ENCODE data around the gene FCF1. TPM values are rescaled to one million over a fixed set of nuclear protein-coding genes. Genes with fewer than 3 reads are reported as not detected.

FCF1 gene
- polyA plus RNA-seq, 1 experiment = 78.5 TPM

- Histone ChIP-seq H3K27me3 (ENCODE audit: control insufficient read depth, insufficient read depth, low read length) (no peaks in the 10 kb centered on the region), H3K9me3 (ENCODE audit: control insufficient read depth, insufficient read depth, low read length) (peaks cover 4% of the 10 kb centered on the region; the same call in 1 of the 2 replicates), H3K4me3 (ENCODE audit: low read depth, low read length) (no peak overlapping the region), H3K27ac (ENCODE audit: low read depth, low read length) (no peak overlapping the region)
- POLR2A ChIA-PET = no interaction called here
- DNase-seq (ENCODE audit: low read depth, low spot score) = no peak
- CTCF ChIA-PET = no interaction called here
- TF ChIP-seq, protein P1, sequence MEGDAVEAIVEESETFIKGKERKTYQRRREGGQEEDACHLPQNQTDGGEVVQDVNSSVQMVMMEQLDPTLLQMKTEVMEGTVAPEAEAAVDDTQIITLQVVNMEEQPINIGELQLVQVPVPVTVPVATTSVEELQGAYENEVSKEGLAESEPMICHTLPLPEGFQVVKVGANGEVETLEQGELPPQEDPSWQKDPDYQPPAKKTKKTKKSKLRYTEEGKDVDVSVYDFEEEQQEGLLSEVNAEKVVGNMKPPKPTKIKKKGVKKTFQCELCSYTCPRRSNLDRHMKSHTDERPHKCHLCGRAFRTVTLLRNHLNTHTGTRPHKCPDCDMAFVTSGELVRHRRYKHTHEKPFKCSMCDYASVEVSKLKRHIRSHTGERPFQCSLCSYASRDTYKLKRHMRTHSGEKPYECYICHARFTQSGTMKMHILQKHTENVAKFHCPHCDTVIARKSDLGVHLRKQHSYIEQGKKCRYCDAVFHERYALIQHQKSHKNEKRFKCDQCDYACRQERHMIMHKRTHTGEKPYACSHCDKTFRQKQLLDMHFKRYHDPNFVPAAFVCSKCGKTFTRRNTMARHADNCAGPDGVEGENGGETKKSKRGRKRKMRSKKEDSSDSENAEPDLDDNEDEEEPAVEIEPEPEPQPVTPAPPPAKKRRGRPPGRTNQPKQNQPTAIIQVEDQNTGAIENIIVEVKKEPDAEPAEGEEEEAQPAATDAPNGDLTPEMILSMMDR (IDR thresholded peaks at IDR 0.05; ENCODE audit: low read depth, low read length) = no peak
These were observed 73.9 kb downstream of the FCF1 start for GRCh38 chr14:74786796-74787315.

Small RNA genes lying within 50 kb of the gene (small RNA-seq; reads per million reads assigned to genes)
- gene RF00409 (ENCODE audit: insufficient read length, low read depth) = not detected

Other genes starting within 250 kb of the FCF1 start
- gene NPC2, start 219.8 kb upstream of the FCF1 start, polyA plus RNA-seq (2011; rRNA removed) = 197 and 248 TPM in 2 replicates
- gene ISCA2, start 219.4 kb upstream of the FCF1 start, polyA plus RNA-seq (2011; rRNA removed) = 28.2 and 45.6 TPM in 2 replicates
- gene LTBP2, start 100.9 kb upstream of the FCF1 start, polyA plus RNA-seq (2011; rRNA removed) = 44.3 and 61.8 TPM in 2 replicates
- gene AREL1, start 64 bp upstream of the FCF1 start, polyA plus RNA-seq (2011; rRNA removed) = 51.8 and 55.3 TPM in 2 replicates
- gene YLPM1, start 50.2 kb downstream of the FCF1 start, polyA plus RNA-seq (2011; rRNA removed) = 15.3 and 17.6 TPM in 2 replicates
- not detected in 2 replicates for gene PROX2, start 163.0 kb downstream of the FCF1 start, polyA plus RNA-seq (2011; rRNA removed)
- gene DLST, start 168.8 kb downstream of the FCF1 start, polyA plus RNA-seq (2011; rRNA removed) = 148 and 150 TPM in 2 replicates
- 0.37 and 0.64 TPM in 2 replicates for gene RPS6KL1, start 210.1 kb downstream of the FCF1 start, polyA plus RNA-seq (2011; rRNA removed)
- gene PGF, start 242.5 kb downstream of the FCF1 start, polyA plus RNA-seq (2011; rRNA removed) = 0.55 and 0.63 TPM in 2 replicates